ENCODE results near the gene ARNT2. TPM values are rescaled to one million over a fixed set of nuclear protein-coding genes. Genes with fewer than 3 reads are reported as not detected.

The ARNT2 gene
- total and polyA plus RNA-seq, 2 donors (not counting 1 experiment from before 2014, with no cell fraction given): 15.5 to 61.2 TPM

- Histone ChIP-seq H4K20me1 (ENCODE audit: control insufficient read depth, extremely low read depth, insufficient read depth, low read length) (no peaks in the 10 kb centered on the region), H2AFZ (ENCODE audit: low read length) (no peak overlapping the region), H3K27ac (ENCODE audit: insufficient read depth, low read length) (no peak overlapping the region), H3K4me2 (ENCODE audit: extremely low read depth, insufficient read depth, low read length) (no peak overlapping the region), H3K79me2 (ENCODE audit: control insufficient read depth, insufficient read depth, low read length) (no peaks in the 10 kb centered on the region), H3K9me3 (ENCODE audit: control insufficient read depth, insufficient read depth, low read depth, low read length) (no peaks in the 10 kb centered on the region), H3K4me3 (replicated peaks in 1 of 4; ENCODE audit: control extremely low read depth in 1 of 4, insufficient read depth in 1 of 4, low read depth in 3 of 4, low read length in 4 of 4) (no peak overlapping the region), H3K36me3 (ENCODE audit: control insufficient read depth, insufficient read depth, low read length) (no peaks in the 10 kb centered on the region), H3K27me3 (ENCODE audit: control insufficient read depth, insufficient read depth, low read length) (peaks cover 5% of the 10 kb centered on the region), H3K4me1 (ENCODE audit: control insufficient read depth, extremely low read depth, insufficient read depth, low read length) (no peaks in the 10 kb centered on the region), H3K9ac (ENCODE audit: insufficient read depth, low read length) (no peak overlapping the region)
- peak in 1 of 2 donors; percentile 20 for DNase-seq (ENCODE audit: low read depth in 2 of 2)
- TF ChIP-seq CTCF (conservative IDR thresholded peaks at IDR 0.05 in 1 of 2, IDR thresholded peaks at IDR 0.05 in 1 of 2; ENCODE audit: low read depth in 1 of 2, low read length in 2 of 2): no peak
- no peak for TF ChIP-seq EZH2 (IDR thresholded peaks at IDR 0.05; ENCODE audit: low read length, missing control alignments)
Observed at GRCh38 chr15:80379693-80380092, 24.5 kb upstream of the ARNT2 start.

- Histone ChIP-seq H4K20me1 (ENCODE audit: control insufficient read depth, extremely low read depth, insufficient read depth, low read length) (no peaks in the 10 kb centered on the region), H3K4me1 (ENCODE audit: control insufficient read depth, extremely low read depth, insufficient read depth, low read length) (no peaks in the 10 kb centered on the region), H3K4me2 (ENCODE audit: extremely low read depth, insufficient read depth, low read length) (no peak overlapping the region), H3K27me3 (ENCODE audit: control insufficient read depth, insufficient read depth, low read length) (peaks cover 5% of the 10 kb centered on the region), H3K27ac (ENCODE audit: insufficient read depth, low read length) (no peak overlapping the region), H3K9me3 (ENCODE audit: control insufficient read depth, insufficient read depth, low read depth, low read length) (no peaks in the 10 kb centered on the region), H3K9ac (ENCODE audit: insufficient read depth, low read length) (no peak overlapping the region), H3K4me3 (replicated peaks in 1 of 4; ENCODE audit: control extremely low read depth in 1 of 4, insufficient read depth in 1 of 4, low read depth in 3 of 4, low read length in 4 of 4) (no peak overlapping the region), H2AFZ (ENCODE audit: low read length) (no peak overlapping the region), H3K36me3 (ENCODE audit: control insufficient read depth, insufficient read depth, low read length) (no peaks in the 10 kb centered on the region), H3K79me2 (ENCODE audit: control insufficient read depth, insufficient read depth, low read length) (no peaks in the 10 kb centered on the region)
- TF ChIP-seq CTCF (conservative IDR thresholded peaks at IDR 0.05 in 1 of 2, IDR thresholded peaks at IDR 0.05 in 1 of 2; ENCODE audit: low read depth in 1 of 2, low read length in 2 of 2) (no peak), EZH2 (IDR thresholded peaks at IDR 0.05; ENCODE audit: low read length, missing control alignments) (no peak)
- DNase-seq (ENCODE audit: low read depth in 2 of 2): no peak
Observed at GRCh38 chr15:80380154-80380553, 24.0 kb upstream of the ARNT2 start.

GRCh38 chr15:80382285-80382684, 21.9 kb upstream of the ARNT2 start:
- H3K79me2 ChIP-seq (ENCODE audit: control insufficient read depth, insufficient read depth, low read length): no peaks in the 10 kb centered on the region
- H3K27me3 ChIP-seq (ENCODE audit: control insufficient read depth, insufficient read depth, low read length): peaks cover 8% of the 10 kb centered on the region
- H3K4me2 ChIP-seq (ENCODE audit: extremely low read depth, insufficient read depth, low read length): no peak overlapping the region
- TF ChIP-seq EZH2 (IDR thresholded peaks at IDR 0.05; ENCODE audit: low read length, missing control alignments) (no peak), CTCF (conservative IDR thresholded peaks at IDR 0.05 in 1 of 2, IDR thresholded peaks at IDR 0.05 in 1 of 2; ENCODE audit: low read depth in 1 of 2, low read length in 2 of 2) (no peak)
- DNase-seq (ENCODE audit: low read depth in 2 of 2): no peak
- H4K20me1 ChIP-seq (ENCODE audit: control insufficient read depth, extremely low read depth, insufficient read depth, low read length): no peaks in the 10 kb centered on the region
- H3K4me3 ChIP-seq (replicated peaks in 1 of 4; ENCODE audit: control extremely low read depth in 1 of 4, insufficient read depth in 1 of 4, low read depth in 3 of 4, low read length in 4 of 4): no peak overlapping the region
- H3K9me3 ChIP-seq (ENCODE audit: control insufficient read depth, insufficient read depth, low read depth, low read length): no peaks in the 10 kb centered on the region
- no peak overlapping the region for H3K27ac ChIP-seq (ENCODE audit: insufficient read depth, low read length)
- H3K36me3 ChIP-seq (ENCODE audit: control insufficient read depth, insufficient read depth, low read length): no peaks in the 10 kb centered on the region
- no peak overlapping the region for H3K9ac ChIP-seq (ENCODE audit: insufficient read depth, low read length)
- H2AFZ ChIP-seq (ENCODE audit: low read length): no peak overlapping the region
- H3K4me1 ChIP-seq (ENCODE audit: control insufficient read depth, extremely low read depth, insufficient read depth, low read length): no peaks in the 10 kb centered on the region
